ENCODE data around the gene MAST4.

DNA sequence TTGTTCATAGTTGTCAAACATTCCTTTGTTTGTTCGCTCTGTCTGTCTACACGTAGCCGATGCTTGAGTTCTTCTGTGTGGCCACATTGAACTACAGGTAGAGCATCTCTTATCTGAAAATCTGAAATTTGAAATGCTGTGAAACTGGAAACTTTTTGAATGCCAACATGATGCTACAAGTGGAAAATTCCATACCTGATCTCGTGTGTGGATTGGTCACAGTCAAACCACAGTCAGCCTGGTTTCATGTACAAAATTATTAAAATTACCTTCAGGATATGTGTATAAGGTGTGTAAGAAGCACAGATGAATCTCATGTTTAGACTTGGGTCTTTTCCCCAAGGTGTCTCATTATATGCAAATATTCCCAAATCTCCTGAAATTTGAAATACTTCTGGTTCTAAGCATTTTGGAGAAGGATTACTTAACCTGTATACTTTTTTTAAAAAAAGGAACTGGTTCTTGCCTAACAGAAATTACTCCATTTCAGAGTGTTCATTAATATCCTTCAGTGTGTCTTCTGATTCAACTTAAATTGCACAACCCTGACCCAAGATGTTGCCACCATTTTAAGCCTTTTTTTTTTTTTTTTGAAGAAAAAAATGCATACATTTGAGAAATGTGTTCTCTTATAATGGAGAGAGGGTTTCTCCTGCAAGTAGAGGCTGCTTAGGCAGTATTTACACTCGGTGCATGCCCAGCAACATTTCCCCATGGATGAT, 254.3 kb downstream of the MAST4 start:
- TF ChIP-seq, protein P1, sequence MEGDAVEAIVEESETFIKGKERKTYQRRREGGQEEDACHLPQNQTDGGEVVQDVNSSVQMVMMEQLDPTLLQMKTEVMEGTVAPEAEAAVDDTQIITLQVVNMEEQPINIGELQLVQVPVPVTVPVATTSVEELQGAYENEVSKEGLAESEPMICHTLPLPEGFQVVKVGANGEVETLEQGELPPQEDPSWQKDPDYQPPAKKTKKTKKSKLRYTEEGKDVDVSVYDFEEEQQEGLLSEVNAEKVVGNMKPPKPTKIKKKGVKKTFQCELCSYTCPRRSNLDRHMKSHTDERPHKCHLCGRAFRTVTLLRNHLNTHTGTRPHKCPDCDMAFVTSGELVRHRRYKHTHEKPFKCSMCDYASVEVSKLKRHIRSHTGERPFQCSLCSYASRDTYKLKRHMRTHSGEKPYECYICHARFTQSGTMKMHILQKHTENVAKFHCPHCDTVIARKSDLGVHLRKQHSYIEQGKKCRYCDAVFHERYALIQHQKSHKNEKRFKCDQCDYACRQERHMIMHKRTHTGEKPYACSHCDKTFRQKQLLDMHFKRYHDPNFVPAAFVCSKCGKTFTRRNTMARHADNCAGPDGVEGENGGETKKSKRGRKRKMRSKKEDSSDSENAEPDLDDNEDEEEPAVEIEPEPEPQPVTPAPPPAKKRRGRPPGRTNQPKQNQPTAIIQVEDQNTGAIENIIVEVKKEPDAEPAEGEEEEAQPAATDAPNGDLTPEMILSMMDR (IDR thresholded peaks at IDR 0.05) = no peak
- TF ChIP-seq EZH2 (IDR thresholded peaks at IDR 0.05) (no peak), EZH2phosphoT487 (IDR thresholded peaks at IDR 0.05) (no peak)

Data from neural progenitor cell (in vitro differentiated cells).